Measurements from ENCODE around the gene FHIT. TPM values are rescaled to one million over a fixed set of nuclear protein-coding genes. Genes with fewer than 3 reads are reported as not detected.

The FHIT gene
- total and polyA plus RNA-seq, 7 donors: 0.98 to 10.4 (median 4.0) TPM

GRCh38 chr3:60434323-60434722, 816.9 kb downstream of the FHIT start:
- H3K27me3 ChIP-seq (ENCODE audit: insufficient read depth in 3 of 3, low read length in 2 of 3): no peaks in the 10 kb centered on the region
- no peak for ATAC-seq
- 3 to 53% (median 45%) methylated on average over 1 of the region's 1 CpG for WGBS, 3 donors
- no peak overlapping the region for H3K27ac ChIP-seq
- DNase-seq: no peak
- TF ChIP-seq, protein P1, sequence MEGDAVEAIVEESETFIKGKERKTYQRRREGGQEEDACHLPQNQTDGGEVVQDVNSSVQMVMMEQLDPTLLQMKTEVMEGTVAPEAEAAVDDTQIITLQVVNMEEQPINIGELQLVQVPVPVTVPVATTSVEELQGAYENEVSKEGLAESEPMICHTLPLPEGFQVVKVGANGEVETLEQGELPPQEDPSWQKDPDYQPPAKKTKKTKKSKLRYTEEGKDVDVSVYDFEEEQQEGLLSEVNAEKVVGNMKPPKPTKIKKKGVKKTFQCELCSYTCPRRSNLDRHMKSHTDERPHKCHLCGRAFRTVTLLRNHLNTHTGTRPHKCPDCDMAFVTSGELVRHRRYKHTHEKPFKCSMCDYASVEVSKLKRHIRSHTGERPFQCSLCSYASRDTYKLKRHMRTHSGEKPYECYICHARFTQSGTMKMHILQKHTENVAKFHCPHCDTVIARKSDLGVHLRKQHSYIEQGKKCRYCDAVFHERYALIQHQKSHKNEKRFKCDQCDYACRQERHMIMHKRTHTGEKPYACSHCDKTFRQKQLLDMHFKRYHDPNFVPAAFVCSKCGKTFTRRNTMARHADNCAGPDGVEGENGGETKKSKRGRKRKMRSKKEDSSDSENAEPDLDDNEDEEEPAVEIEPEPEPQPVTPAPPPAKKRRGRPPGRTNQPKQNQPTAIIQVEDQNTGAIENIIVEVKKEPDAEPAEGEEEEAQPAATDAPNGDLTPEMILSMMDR (IDR thresholded peaks at IDR 0.05): no peak
- no peaks in the 10 kb centered on the region for H3K4me1 ChIP-seq
- intact Hi-C loops (cut with DNase I): no loop called here
- no peaks in the 10 kb centered on the region for H3K9me3 ChIP-seq
- no peaks in the 10 kb centered on the region for H3K36me3 ChIP-seq (ENCODE audit: insufficient read depth in 1 of 2, low read depth in 1 of 2)
- H3K4me3 ChIP-seq: no peak overlapping the region

GRCh38 chr3:60431599-60431958, 819.7 kb downstream of the FHIT start:
- Histone ChIP-seq H3K4me1 (no peaks in the 10 kb centered on the region), H3K27ac (no peak overlapping the region), H3K4me3 (no peak overlapping the region), H3K36me3 (ENCODE audit: insufficient read depth in 1 of 2, low read depth in 1 of 2) (no peaks in the 10 kb centered on the region), H3K9me3 (no peaks in the 10 kb centered on the region), H3K27me3 (ENCODE audit: insufficient read depth in 3 of 3, low read length in 2 of 3) (no peaks in the 10 kb centered on the region)
- intact Hi-C loops (cut with DNase I): no loop called here
- DNase-seq: no peak
- 25 to 58% (median 26%) methylated on average over 5 of the region's 5 CpGs for WGBS, 3 donors
- ATAC-seq: no peak
- TF ChIP-seq, protein P1 (IDR thresholded peaks at IDR 0.05): no peak

DNA sequence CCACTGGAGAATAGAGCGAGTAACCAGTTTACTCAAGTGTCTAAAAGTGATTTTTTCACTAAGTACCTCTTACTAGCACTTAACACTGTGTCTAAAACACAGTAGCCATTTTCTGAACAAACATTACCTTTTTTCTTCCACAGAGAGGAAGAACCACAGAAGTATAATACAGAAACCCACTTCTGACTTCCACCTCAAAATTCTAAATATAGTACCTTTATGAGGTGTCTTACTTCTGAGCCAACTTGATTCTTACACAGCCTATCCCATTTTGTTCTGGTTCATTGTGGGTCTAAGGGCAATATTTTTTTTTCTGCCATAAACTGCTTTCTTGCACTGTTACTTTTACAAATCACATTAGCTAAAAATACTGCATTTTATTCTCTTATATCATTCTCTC, 821.0 kb downstream of the FHIT start:
- ATAC-seq: no peak
- TF ChIP-seq, protein P1 (IDR thresholded peaks at IDR 0.05): no peak
- intact Hi-C loops (cut with DNase I): no loop called here
- 91 to 97% (median 92%) methylated on average over 1 of the region's 1 CpG for WGBS, 3 donors
- no peaks in the 10 kb centered on the region for H3K4me1 ChIP-seq
- H3K4me3 ChIP-seq: no peak overlapping the region
- no peaks in the 10 kb centered on the region for H3K9me3 ChIP-seq
- no peaks in the 10 kb centered on the region for H3K27me3 ChIP-seq (ENCODE audit: insufficient read depth in 3 of 3, low read length in 2 of 3)
- no peaks in the 10 kb centered on the region for H3K36me3 ChIP-seq (ENCODE audit: insufficient read depth in 1 of 2, low read depth in 1 of 2)
- no peak for DNase-seq
- H3K27ac ChIP-seq: no peak overlapping the region

DNA sequence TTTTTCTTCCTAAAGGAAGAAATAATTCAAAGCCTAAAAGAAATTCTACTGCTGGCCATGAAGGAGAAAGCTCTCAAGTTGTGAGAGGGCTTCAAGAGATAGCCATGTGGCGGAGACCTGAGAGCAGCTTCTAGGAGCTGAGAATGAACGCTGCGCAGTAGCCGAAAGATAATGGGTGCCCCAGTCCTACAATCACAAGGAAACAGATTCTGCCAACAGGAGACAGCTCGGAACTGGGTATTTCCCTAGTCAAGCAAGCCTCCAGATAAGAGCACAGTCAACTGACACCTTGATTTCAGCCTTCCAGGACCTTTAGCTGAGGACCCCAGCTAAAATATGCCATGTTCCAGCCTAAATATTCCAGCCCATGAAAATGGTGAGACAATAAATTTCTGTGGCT, 824.1 kb downstream of the FHIT start:
- WGBS, 3 donors: 93 to 97% (median 95%) methylated on average over 5 of the region's 5 CpGs
- TF ChIP-seq, protein P1 (IDR thresholded peaks at IDR 0.05): no peak
- no peak for DNase-seq
- H3K27me3 ChIP-seq (ENCODE audit: insufficient read depth in 3 of 3, low read length in 2 of 3): no peaks in the 10 kb centered on the region
- H3K36me3 ChIP-seq (ENCODE audit: insufficient read depth in 1 of 2, low read depth in 1 of 2): no peaks in the 10 kb centered on the region
- no peaks in the 10 kb centered on the region for H3K9me3 ChIP-seq
- intact Hi-C loops (cut with DNase I): no loop called here
- no peak overlapping the region for H3K4me3 ChIP-seq
- ATAC-seq: no peak
- no peak overlapping the region for H3K27ac ChIP-seq
- no peaks in the 10 kb centered on the region for H3K4me1 ChIP-seq

- ATAC-seq (no peak), DNase-seq (no peak)
- WGBS, 3 donors: 93 to 95% (median 94%) methylated on average over 2 of the region's 2 CpGs
These were observed 826.3 kb downstream of the FHIT start for GRCh38 chr3:60424942-60425341.

More at GRCh38 chr3:60424942-60425341, 826.3 kb downstream of the FHIT start:
- intact Hi-C loops (cut with DNase I): no loop called here
- TF ChIP-seq, protein P1 (IDR thresholded peaks at IDR 0.05): no peak
- H3K27me3 ChIP-seq (ENCODE audit: insufficient read depth in 3 of 3, low read length in 2 of 3): no peaks in the 10 kb centered on the region
- H3K4me3 ChIP-seq: no peak overlapping the region
- no peak overlapping the region for H3K27ac ChIP-seq
- no peaks in the 10 kb centered on the region for H3K9me3 ChIP-seq
- no peaks in the 10 kb centered on the region for H3K4me1 ChIP-seq
- H3K36me3 ChIP-seq (ENCODE audit: insufficient read depth in 1 of 2, low read depth in 1 of 2): no peaks in the 10 kb centered on the region

Measured in psoas muscle (tissue), 8 donors.